Measurements from ENCODE around the gene HAPSTR1.
"Not testable (repeated sequence)": the region's sequence is repeated elsewhere in the genome, so short reads cannot be mapped to it uniquely, and the experiment has no call there.

HAPSTR1 gene

DNA sequence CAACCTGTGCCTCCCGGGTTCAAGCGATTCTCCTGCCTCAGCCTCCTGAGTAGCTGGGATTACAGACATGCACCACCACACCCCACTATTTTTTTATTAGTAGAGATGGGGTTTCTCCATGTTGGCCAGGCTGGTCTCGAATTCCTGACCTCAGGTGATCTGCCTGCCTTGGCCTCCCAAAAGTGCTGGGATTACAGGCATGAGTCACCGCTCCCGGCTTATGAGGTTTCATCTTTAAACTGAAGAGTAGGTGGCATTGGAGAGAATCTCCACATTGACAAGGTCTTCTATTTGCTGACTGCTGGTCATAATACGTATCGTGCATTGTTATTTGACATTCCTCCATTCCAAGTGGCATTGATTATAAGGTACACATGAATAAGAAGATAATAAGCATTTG, 3.7 kb upstream of the HAPSTR1 start:
- H3K9me3 ChIP-seq (ENCODE audit: control insufficient read depth, insufficient read depth, low read length); H3K36me3 ChIP-seq (ENCODE audit: control insufficient read depth, insufficient read depth, low read length); H3K4me3 ChIP-seq (ENCODE audit: low read length); H3K27me3 ChIP-seq (ENCODE audit: control insufficient read depth, insufficient read depth, low read length); H3K4me1 ChIP-seq (ENCODE audit: control insufficient read depth, insufficient read depth, low read length); H3K27ac ChIP-seq (ENCODE audit: low read length); DNase-seq (ENCODE audit: low read depth, low spot score): not testable (repeated sequence)
- no CpG with 5 or more reads among the region's 7 CpGs for WGBS (ENCODE audit: insufficient coverage, insufficient read length)

DNA sequence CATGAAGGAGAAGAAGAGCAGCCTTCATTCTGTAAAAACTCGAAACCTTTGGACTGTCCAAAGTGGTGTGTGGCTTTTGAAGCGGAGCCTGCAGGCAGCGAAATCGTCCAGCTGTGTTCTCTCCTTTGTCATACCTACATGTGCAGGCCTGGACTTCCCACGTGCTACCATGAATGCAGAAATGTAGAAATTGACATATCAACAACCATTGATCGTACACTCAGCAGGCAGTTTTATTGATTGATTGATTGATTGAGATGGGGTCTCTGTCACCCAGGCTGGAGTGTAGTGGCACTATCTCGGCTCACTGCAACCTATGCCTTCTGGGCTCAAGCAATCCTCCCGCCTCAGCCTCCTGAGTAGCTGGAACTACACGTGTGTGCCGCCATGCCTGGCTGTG, 2.6 kb upstream of the HAPSTR1 start:
- H3K4me1 ChIP-seq (ENCODE audit: control insufficient read depth, insufficient read depth, low read length) = no peaks in the 10 kb centered on the region
- DNase-seq (ENCODE audit: low read depth, low spot score) = no peak
- H3K27ac ChIP-seq (ENCODE audit: low read length) = no peak overlapping the region
- H3K36me3 ChIP-seq (ENCODE audit: control insufficient read depth, insufficient read depth, low read length) = no peaks in the 10 kb centered on the region; the same call in 1 of the 2 replicates
- H3K27me3 ChIP-seq (ENCODE audit: control insufficient read depth, insufficient read depth, low read length) = no peaks in the 10 kb centered on the region
- no peak overlapping the region for H3K4me3 ChIP-seq (ENCODE audit: low read length)
- no CpG with 5 or more reads among the region's 10 CpGs for WGBS (ENCODE audit: insufficient coverage, insufficient read length)
- H3K9me3 ChIP-seq (ENCODE audit: control insufficient read depth, insufficient read depth, low read length) = no peaks in the 10 kb centered on the region

DNA sequence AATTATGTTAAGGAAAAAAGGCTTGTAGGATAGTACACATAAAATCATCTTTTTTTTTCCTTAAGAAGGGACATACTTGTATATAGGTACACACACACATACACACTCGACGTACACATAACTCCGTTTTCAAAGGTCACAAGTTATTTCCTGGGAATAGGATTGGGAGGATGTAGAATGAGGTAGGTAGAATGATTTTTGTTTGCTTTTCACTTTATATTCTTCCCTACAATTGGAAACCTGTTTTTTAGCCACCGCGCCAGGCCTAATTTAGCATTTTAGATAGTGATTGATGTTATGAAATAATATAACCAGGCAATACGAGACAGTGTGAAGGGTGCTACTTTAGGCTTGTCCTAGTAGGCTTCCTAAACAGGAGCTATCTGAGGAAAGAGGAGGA, 1.8 kb upstream of the HAPSTR1 start:
- Histone ChIP-seq H3K9me3 (ENCODE audit: control insufficient read depth, insufficient read depth, low read length) (no peaks in the 10 kb centered on the region), H3K4me3 (ENCODE audit: low read length) (peak overlapping the region; percentile 53; the same call in 1 of the 2 replicates), H3K27ac (ENCODE audit: low read length) (no peak overlapping the region), H3K36me3 (ENCODE audit: control insufficient read depth, insufficient read depth, low read length) (no peaks in the 10 kb centered on the region; the same call in 1 of the 2 replicates), H3K4me1 (ENCODE audit: control insufficient read depth, insufficient read depth, low read length) (peaks cover 2% of the 10 kb centered on the region; the same call in 1 of the 2 replicates), H3K27me3 (ENCODE audit: control insufficient read depth, insufficient read depth, low read length) (no peaks in the 10 kb centered on the region)
- WGBS (ENCODE audit: insufficient coverage, insufficient read length) = no CpG with 5 or more reads among the region's 6 CpGs
- DNase-seq (ENCODE audit: low read depth, low spot score) = no peak

- no peaks in the 10 kb centered on the region for H3K9me3 ChIP-seq (ENCODE audit: control insufficient read depth, insufficient read depth, low read length)
- no peak overlapping the region for H3K27ac ChIP-seq (ENCODE audit: low read length)
- no peak for DNase-seq (ENCODE audit: low read depth, low spot score)
- no peaks in the 10 kb centered on the region for H3K27me3 ChIP-seq (ENCODE audit: control insufficient read depth, insufficient read depth, low read length)
- no CpG with 5 or more reads among the region's 85 CpGs for WGBS (ENCODE audit: insufficient coverage, insufficient read length)
- peak overlapping the region; percentile 53; the same call in 1 of the 2 replicates for H3K4me3 ChIP-seq (ENCODE audit: low read length)
- no peaks in the 10 kb centered on the region; the same call in 1 of the 2 replicates for H3K36me3 ChIP-seq (ENCODE audit: control insufficient read depth, insufficient read depth, low read length)
- peaks cover 2% of the 10 kb centered on the region; the same call in 1 of the 2 replicates for H3K4me1 ChIP-seq (ENCODE audit: control insufficient read depth, insufficient read depth, low read length)
These were observed 1.1 kb upstream of the HAPSTR1 start for GRCh38 chr16:9090101-9090959.

DNA sequence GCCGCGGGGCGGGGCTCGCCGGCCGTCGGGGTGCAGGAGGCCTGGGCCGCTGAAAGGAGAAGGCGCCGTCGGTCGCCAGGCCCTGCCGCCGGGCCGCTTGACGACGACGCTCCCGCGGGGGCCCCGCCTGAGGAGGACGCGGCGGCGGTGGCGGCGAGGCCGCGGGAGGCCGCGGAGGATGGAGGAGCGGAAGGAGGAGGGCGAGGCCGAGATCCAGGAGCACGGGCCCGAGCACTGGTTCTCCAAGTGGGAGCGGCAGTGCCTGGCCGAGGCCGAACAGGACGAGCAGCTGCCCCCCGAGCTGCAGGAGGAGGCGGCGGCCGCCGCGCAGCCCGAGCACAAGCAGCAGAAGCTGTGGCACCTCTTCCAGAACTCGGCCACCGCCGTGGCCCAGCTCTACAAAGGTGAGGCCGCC, 430 bp downstream of the HAPSTR1 start:
- H3K27ac ChIP-seq (ENCODE audit: low read length) = no peak overlapping the region
- H3K4me1 ChIP-seq (ENCODE audit: control insufficient read depth, insufficient read depth, low read length) = peaks cover 2% of the 10 kb centered on the region; the same call in 1 of the 2 replicates
- peaks cover 2% of the 10 kb centered on the region for H3K36me3 ChIP-seq (ENCODE audit: control insufficient read depth, insufficient read depth, low read length)
- no CpG with 5 or more reads among the region's 51 CpGs for WGBS (ENCODE audit: insufficient coverage, insufficient read length)
- no peaks in the 10 kb centered on the region for H3K9me3 ChIP-seq (ENCODE audit: control insufficient read depth, insufficient read depth, low read length)
- H3K27me3 ChIP-seq (ENCODE audit: control insufficient read depth, insufficient read depth, low read length) = no peaks in the 10 kb centered on the region
- H3K4me3 ChIP-seq (ENCODE audit: low read length) = peak overlapping the region; percentile 92
- no peak for DNase-seq (ENCODE audit: low read depth, low spot score)

DNA sequence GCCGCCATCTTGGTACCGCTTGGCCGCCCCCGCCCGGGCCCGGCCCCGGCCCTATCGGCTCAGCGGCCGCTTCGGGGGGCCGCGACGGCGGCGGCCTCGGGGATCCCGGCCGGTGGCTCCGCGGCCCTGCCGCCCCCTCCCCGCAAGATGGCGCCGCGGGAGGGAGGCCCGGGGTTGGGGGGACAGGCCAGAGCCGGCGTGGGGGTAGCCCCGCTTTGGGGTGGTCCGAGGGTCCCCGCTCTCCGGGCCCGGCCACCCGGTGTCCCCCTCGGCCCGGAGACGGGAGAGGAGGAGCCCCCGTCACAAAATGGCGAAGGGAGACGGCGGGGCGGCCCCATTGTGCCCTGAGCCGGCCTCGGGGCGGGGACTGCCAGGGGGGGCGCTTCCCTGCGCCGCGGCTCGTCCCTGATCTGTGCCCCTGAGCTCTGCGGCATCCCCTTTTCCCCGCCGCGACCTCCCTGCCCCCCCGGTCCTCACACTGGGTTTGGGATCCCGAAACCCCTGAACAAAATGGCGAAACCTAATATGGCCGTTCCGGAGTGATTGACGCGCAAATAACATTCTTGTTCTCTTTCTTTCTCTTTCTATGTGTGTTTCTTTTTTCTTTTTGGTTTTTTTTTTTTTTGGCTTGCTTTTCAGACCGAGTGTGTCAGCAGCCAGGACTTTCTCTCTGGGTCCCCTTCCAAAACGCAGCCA, 986 bp downstream of the HAPSTR1 start:
- peak overlapping the region; percentile 92 for H3K4me3 ChIP-seq (ENCODE audit: low read length)
- H3K27ac ChIP-seq (ENCODE audit: low read length) = no peak overlapping the region
- peaks cover 2% of the 10 kb centered on the region; the same call in 1 of the 2 replicates for H3K4me1 ChIP-seq (ENCODE audit: control insufficient read depth, insufficient read depth, low read length)
- peaks cover 2% of the 10 kb centered on the region for H3K36me3 ChIP-seq (ENCODE audit: control insufficient read depth, insufficient read depth, low read length)
- no peak for DNase-seq (ENCODE audit: low read depth, low spot score)
- no peaks in the 10 kb centered on the region for H3K9me3 ChIP-seq (ENCODE audit: control insufficient read depth, insufficient read depth, low read length)
- no CpG with 5 or more reads among the region's 64 CpGs for WGBS (ENCODE audit: insufficient coverage, insufficient read length)
- H3K27me3 ChIP-seq (ENCODE audit: control insufficient read depth, insufficient read depth, low read length) = no peaks in the 10 kb centered on the region

- H3K4me3 ChIP-seq (ENCODE audit: low read length) = peak overlapping the region; percentile 92; the same call in 1 of the 2 replicates
- DNase-seq (ENCODE audit: low read depth, low spot score) = no peak
- H3K9me3 ChIP-seq (ENCODE audit: control insufficient read depth, insufficient read depth, low read length) = no peaks in the 10 kb centered on the region
- H3K27ac ChIP-seq (ENCODE audit: low read length) = no peak overlapping the region
- H3K36me3 ChIP-seq (ENCODE audit: control insufficient read depth, insufficient read depth, low read length) = peaks cover 6% of the 10 kb centered on the region
- peaks cover 2% of the 10 kb centered on the region; the same call in 1 of the 2 replicates for H3K4me1 ChIP-seq (ENCODE audit: control insufficient read depth, insufficient read depth, low read length)
- H3K27me3 ChIP-seq (ENCODE audit: control insufficient read depth, insufficient read depth, low read length) = no peaks in the 10 kb centered on the region
- whole genome bisulfite sequencing (ENCODE audit: insufficient coverage, insufficient read length) = no CpG with 5 or more reads among the region's 18 CpGs
These were observed 1.5 kb downstream of the HAPSTR1 start for GRCh38 chr16:9092978-9093344.

DNA sequence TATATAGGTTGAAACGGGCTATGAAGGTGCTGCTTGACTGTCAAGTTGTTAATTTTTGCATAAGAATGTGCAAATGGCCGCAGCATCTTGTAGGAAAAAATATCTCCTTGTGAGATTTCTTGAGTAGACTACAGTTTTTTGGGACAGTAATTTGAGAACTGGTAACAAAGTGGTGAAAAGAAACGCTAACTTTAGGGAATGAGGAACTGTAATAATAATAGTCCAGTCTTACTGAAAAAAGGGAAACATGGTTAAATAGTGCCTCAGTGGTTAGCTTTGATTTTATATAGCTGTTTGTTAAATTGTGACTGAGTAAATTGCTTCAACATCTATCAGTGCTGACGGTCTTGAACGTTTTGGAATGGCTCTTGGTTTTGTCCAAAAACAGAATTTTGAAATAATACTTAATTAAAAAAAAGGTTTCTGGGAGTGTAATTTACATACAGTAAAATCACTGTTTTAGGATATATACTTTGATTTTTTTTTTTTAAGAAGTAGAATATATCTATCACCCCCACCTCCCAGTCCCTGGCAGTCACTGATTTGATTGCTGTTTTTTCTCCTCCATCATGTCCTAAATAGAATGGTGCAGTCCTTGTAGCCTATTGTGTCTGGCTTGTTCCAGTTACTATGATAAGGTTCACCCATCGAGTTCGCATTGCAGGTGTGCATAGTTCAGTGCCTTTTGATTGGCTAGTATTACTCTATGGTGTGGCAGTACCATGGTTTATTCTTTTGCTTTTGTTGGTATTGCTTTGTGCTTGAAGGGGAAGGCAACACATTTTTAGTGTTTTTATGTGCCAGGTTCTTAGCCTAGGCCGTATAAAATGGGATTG, 2.8 kb downstream of the HAPSTR1 start:
- H3K36me3 ChIP-seq (ENCODE audit: control insufficient read depth, insufficient read depth, low read length) = peaks cover 6% of the 10 kb centered on the region

GRCh38 chr16:9095171-9095570, 3.7 kb downstream of the HAPSTR1 start:
- H3K27ac ChIP-seq (ENCODE audit: low read length) = no peak overlapping the region

More for the DNA sequence above, 2.8 kb downstream of the HAPSTR1 start:
- no peaks in the 10 kb centered on the region for H3K9me3 ChIP-seq (ENCODE audit: control insufficient read depth, insufficient read depth, low read length)
- peaks cover 2% of the 10 kb centered on the region; the same call in 1 of the 2 replicates for H3K4me1 ChIP-seq (ENCODE audit: control insufficient read depth, insufficient read depth, low read length)
- no peak for DNase-seq (ENCODE audit: low read depth, low spot score)
- H3K27ac ChIP-seq (ENCODE audit: low read length) = no peak overlapping the region
- H3K4me3 ChIP-seq (ENCODE audit: low read length) = peak overlapping the region; percentile 2; the same call in 1 of the 2 replicates
- H3K27me3 ChIP-seq (ENCODE audit: control insufficient read depth, insufficient read depth, low read length) = no peaks in the 10 kb centered on the region
- no CpG with 5 or more reads among the region's 8 CpGs for WGBS (ENCODE audit: insufficient coverage, insufficient read length)

More at GRCh38 chr16:9095171-9095570, 3.7 kb downstream of the HAPSTR1 start:
- Histone ChIP-seq H3K27me3 (ENCODE audit: control insufficient read depth, insufficient read depth, low read length) (no peaks in the 10 kb centered on the region), H3K4me1 (ENCODE audit: control insufficient read depth, insufficient read depth, low read length) (peaks cover 2% of the 10 kb centered on the region; the same call in 1 of the 2 replicates), H3K4me3 (ENCODE audit: low read length) (no peak overlapping the region), H3K36me3 (ENCODE audit: control insufficient read depth, insufficient read depth, low read length) (peaks cover 6% of the 10 kb centered on the region), H3K9me3 (ENCODE audit: control insufficient read depth, insufficient read depth, low read length) (no peaks in the 10 kb centered on the region)
- DNase-seq (ENCODE audit: low read depth, low spot score) = no peak
- no CpG with 5 or more reads among the region's 1 CpG for WGBS (ENCODE audit: insufficient coverage, insufficient read length)

Data from iPS DF 6.9 (cell line).